NCI-H1092 (cell line): ENCODE data around the gene BAG2.

Experiments used
- DNase-seq: peaks from one replicate; lab custom pipeline; 2025; lab: John Stamatoyannopoulos, UW

BAG2 gene

GRCh38 chr6:57174511-57174907 lies 2.4 kb downstream of the BAG2 start:
- DNase-seq = no peak

DNA sequence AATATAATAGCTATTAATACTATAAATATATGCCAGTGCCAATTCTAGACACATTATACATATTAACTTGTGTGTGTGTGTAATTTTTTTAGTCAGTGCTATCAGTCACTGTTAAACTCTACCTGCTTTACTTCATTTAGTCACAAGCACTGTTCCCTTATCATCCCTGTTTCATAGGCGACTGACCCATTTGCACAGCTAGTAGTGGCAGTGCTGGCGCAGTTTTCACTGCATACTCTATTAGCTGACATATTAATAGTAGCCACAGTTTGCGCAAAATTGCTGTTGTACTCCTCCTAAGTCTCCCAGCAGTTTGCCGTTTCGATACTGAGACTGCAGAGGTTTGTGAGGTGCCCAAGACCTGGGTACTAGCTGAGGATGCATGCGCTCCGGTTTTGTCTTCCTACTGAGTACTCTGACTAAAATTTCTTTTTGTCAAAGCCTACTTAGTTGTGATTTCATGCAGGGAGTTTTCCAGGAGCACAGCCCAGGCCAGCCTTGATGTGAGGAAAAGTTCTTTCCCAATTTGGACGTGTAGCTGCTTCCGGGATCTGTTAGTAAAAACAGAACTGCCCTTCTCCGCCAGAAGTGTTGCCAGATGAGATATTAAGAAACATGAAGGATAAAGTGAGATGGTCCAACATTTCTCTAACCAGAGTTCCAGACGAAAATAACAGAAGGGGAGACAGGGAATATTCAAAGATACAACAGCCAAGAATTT lies 5.6 kb downstream of the BAG2 start:
- DNase-seq = no peak

DNA sequence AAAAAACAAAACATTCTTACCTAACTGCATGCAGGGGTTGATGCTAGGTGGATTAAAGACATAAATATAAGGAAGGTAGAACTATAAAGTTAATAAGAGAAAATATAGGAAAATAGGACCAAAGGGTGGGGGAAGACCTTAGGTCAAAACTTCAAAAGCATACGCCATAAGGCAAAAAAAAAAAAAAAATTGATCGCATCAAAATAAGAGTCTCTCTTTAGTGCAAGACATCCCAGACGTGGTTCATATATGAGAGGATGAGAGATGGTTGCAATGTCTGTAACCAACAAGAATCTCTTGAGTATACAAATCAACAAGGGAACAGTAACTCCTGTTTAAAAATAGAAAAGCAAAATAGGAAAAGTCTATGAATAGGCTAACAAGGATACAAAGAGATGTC lies 8.5 kb downstream of the BAG2 start:
- DNase-seq = no peak

- DNase-seq = no peak
Measured at GRCh38 chr6:57182017-57182432, 9.9 kb downstream of the BAG2 start.

- DNase-seq = no peak
Measured at GRCh38 chr6:57183336-57183735, 11.2 kb downstream of the BAG2 start.

- no peak for DNase-seq
Measured at GRCh38 chr6:57190140-57190539, 18.0 kb downstream of the BAG2 start.

GRCh38 chr6:57193177-57193576 lies 21.1 kb downstream of the BAG2 start:
- DNase-seq = no peak

GRCh38 chr6:57195457-57195856 lies 23.3 kb downstream of the BAG2 start:
- no peak for DNase-seq

- no peak for DNase-seq
Measured at GRCh38 chr6:57198926-57199636, 27.0 kb downstream of the BAG2 start.

- no peak for DNase-seq
Measured at GRCh38 chr6:57201718-57202117, 29.6 kb downstream of the BAG2 start.

GRCh38 chr6:57205550-57206328 lies 33.6 kb downstream of the BAG2 start:
- no peak for DNase-seq

GRCh38 chr6:57207141-57207540 lies 35.0 kb downstream of the BAG2 start:
- DNase-seq = no peak

- no peak for DNase-seq
Measured at GRCh38 chr6:57207872-57208271, 35.7 kb downstream of the BAG2 start.

- DNase-seq = no peak
Measured at GRCh38 chr6:57209030-57209429, 36.9 kb downstream of the BAG2 start.

GRCh38 chr6:57210060-57210459 lies 37.9 kb downstream of the BAG2 start:
- no peak for DNase-seq

GRCh38 chr6:57215260-57215659 lies 43.1 kb downstream of the BAG2 start:
- no peak for DNase-seq

GRCh38 chr6:57216235-57217101 lies 44.3 kb downstream of the BAG2 start:
- DNase-seq = no peak

GRCh38 chr6:57217270-57217669 lies 45.1 kb downstream of the BAG2 start:
- no peak for DNase-seq

DNA sequence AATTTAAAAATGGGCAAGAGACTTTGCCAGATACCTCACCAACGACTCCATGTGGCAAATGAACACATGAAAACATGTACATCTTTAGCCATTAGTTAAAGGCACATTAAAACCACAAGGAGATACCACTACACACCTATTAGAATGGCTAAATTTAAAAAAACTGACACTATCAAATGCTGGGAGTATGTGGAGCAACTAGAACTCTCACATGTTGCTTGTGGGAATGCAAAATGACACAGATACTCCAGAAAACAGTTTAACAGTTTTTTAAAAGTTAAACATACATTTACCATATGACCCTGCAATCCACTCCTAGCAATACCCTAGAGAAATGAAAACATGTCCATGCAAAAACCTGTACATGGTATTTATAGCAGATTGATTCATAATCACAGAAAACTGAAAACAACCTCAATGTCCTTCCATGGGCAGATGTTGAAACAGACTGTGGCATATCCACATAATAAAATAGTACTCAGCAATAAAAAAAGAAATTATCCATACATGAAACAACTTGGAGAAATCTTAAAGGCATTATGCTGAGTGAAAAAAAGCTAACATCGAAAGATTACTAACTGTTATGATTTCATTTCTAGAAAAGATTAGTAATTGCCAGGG lies 48.1 kb downstream of the BAG2 start:
- DNase-seq = no peak

- DNase-seq = peak; percentile 9
Measured at GRCh38 chr6:57221191-57221935, 49.2 kb downstream of the BAG2 start.
